Hematopoietic multipotent progenitor cell treated with erythropoietin and hydrocortisone succinate and interleukin-3 and kit ligand, for 6 days (in vitro differentiated cells): ENCODE data around the gene DSCAM.

Experiments
- DNase-seq: peaks from one replicate; pipeline ENCODE4 v3.0.0-alpha.2; 2015

DSCAM gene

GRCh38 chr21:40689840-40690360 is 157.1 kb downstream of the DSCAM start:
- no peak for DNase-seq

- no peak for DNase-seq
Measured at GRCh38 chr21:40689217-40689616, 157.7 kb downstream of the DSCAM start.

DNA sequence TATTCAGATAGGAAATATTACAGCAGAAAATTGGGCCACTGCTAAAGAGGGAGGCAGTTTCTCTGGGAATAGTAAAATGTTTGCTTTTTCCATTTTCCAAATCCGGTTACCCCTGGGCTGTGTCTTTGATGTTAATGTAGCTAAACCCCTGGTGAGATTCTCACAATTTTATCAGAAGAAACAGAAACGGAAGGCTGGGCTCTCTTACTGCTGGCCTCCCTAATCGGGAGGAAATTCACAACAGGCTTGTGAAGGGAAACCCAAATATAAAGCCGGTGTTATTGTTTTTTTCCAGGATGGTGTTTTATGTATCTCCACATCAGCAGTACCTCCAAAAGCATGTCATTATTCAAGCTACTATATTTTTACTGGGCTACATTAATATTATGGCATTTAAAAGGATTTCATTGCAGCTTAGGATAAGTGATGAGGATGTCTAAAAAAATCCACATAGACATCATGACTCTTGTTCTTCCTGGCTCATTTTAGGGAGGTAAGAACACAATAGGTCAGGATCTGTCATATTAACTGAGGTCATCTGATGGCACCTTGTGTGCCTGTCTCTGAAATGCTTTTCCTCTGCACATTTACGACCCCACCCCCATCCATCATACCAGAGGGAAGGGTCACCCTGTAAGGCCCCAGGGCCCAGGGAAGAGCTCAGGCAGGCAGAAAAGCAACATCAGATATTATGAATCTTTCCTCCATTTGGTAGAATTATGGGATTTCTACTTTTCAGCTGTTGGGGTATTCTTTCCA is 158.7 kb downstream of the DSCAM start:
- DNase-seq = no peak

GRCh38 chr21:40687625-40688024 is 159.3 kb downstream of the DSCAM start:
- no peak for DNase-seq

DNA sequence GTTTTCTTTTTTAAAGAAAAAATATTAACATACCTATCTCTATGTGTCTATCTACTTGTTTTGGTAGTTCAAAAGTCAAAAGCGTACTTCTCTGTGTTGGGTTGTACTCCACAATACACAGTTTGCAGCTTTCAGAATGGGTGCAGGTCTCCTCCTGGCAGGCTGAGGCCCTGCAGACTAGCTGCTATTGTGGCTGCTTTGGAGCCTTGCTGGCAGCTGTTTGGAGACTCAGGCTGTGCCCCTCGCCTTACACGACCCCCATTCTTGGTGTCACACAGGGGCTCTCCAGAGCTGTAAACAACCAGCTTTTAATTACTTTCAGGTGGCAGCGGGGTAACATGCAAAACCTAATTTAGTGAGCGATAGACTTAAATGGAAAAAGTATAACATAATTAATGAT is 160.4 kb downstream of the DSCAM start:
- DNase-seq = no peak

- no peak for DNase-seq
Measured at GRCh38 chr21:40685141-40685540, 161.8 kb downstream of the DSCAM start.

GRCh38 chr21:40684726-40685125 is 162.2 kb downstream of the DSCAM start:
- no peak for DNase-seq

DNA sequence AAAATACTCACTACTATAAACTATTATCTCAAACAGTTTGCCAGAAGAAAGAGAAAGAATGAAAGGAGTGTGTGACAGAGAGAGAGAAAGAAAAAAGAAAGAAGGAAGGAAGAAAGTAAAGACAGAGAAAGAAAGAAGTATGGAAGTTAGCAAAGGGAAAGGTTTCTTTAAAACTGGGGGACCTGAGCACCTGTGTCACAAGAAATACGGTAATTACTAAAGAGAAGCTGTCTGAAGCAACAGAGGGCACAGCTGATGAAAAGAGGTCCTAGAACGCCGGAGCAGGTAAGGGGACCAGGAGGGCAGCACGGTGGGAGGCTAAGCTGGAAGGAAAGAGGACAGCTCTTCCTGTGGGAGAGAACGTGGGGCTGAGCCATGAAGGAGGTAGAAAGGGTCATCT is 163.6 kb downstream of the DSCAM start:
- no peak for DNase-seq

GRCh38 chr21:40681164-40681859 is 165.6 kb downstream of the DSCAM start:
- DNase-seq = no peak

- DNase-seq = no peak
Measured at GRCh38 chr21:40680311-40680710, 166.6 kb downstream of the DSCAM start.

DNA sequence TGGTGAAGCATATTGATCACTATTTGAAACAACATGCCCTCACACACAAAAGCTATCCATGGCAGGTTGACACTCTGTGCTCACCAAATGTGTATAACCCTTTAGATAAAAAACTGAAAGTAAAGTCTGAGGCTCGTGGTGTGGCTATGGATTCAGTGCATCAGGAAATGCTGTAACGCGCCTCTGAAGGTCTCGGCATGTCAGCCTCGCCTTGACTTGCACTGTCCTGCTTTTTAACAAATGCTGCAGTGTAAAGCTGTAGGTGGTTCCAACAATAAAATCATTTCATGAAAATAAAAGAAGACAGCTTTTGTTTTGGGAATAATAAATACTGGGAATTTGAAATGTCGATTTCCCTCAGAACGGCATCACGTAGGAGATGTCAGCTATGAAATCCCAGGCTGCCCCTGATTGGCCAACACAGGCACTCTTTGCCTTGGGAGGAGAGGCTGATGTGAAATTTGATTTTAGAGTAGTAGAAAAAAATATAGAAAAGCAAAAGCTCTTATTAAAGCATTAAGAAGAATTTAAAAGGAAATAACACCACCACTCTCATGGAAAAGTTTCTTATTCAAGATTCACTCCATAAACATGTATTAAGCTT is 168.2 kb downstream of the DSCAM start:
- DNase-seq = no peak

DNA sequence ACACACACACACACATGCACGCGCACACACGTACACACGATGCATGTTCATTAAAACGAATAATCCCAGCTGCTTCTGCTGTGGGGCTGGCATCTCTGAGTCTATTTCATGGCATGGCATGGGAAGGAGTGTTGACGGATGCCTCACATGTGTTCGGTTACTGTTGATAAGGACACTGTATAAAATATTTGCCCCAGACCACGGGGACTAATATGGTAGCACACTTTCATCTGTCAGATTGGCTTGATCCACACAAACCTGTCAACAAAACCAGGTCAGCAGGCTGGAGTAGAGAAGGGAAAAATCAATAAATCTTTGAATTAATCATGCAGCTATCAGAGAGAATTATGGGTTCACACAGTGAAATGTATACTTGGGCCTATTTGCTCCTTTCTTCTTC is 171.9 kb downstream of the DSCAM start:
- no peak for DNase-seq

DNA sequence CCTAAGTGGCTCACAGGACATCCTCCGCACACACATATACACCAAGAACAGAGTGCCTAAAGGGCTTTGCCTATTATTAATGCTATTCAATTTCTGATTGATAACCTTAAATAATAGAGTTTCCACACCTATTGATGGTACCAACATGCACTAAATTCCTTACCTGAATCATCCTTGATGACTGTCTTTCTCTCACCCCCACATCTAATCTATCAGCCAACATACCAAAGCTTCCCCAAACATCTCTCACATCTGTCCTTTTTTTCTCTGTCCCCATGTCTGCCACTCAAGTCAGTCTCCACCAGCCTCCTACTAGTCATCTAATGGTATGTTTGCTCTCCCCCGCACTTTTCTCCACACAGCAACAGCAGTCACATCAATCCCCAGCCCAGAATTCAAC is 174.4 kb downstream of the DSCAM start:
- DNase-seq = no peak

GRCh38 chr21:40671716-40672115 is 175.2 kb downstream of the DSCAM start:
- no peak for DNase-seq

DNA sequence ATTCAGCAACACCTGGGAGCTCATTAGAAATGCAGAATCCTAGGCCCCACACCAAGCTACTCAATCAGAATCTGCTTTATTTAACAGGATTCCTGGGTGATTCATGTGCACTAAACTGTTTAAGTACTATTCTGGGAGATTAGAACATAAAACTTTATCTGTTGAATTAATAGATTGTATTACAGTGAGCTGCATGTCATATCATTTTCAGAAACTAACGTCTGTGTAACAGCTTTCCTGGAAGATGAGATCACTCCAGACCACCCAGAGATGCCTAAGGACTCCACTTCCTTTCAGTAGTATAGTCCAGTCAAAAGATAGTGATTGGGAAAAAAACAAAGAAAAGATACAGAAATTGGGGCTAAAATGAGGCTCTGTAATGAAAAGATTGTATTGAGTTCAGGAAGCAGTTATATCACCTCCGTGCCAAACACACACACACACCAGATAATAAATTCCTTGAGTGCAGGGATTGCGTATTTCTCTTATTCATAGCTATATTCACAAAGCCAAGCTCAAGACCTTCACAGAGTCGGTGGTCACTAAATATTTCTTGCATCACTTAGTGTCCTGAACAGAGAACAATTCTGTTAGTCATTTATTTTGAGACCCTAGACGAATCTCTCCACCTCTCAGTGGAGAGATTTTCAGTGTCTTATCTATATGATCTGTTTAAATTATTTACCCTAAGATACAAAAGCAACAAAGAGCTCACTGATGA is 178.2 kb downstream of the DSCAM start:
- no peak for DNase-seq

- no peak for DNase-seq
Measured at GRCh38 chr21:40667967-40668366, 179.0 kb downstream of the DSCAM start.

DNA sequence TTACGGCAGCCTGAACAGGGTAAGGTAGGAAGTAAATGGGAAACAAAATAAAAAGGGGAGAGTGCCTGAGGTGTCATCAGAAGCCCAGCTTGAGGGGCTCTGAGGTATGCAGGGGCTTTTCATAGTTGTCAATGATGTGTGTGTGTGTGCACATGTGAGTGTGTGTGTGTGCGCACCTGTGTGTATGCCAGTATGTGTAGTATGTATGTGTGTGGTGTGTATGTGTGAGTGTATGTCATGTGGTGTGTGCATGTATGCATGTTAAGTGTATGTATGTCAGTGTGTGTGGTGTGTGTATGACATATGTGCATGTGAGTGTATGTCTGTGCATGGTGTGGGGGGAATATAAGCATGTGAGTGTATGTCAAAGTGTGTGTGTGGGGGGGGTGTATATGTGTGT is 184.1 kb downstream of the DSCAM start:
- DNase-seq = no peak

- DNase-seq = no peak
Measured at GRCh38 chr21:40660461-40660860, 186.5 kb downstream of the DSCAM start.

- no peak for DNase-seq
Measured at GRCh38 chr21:40658311-40658710, 188.6 kb downstream of the DSCAM start.

DNA sequence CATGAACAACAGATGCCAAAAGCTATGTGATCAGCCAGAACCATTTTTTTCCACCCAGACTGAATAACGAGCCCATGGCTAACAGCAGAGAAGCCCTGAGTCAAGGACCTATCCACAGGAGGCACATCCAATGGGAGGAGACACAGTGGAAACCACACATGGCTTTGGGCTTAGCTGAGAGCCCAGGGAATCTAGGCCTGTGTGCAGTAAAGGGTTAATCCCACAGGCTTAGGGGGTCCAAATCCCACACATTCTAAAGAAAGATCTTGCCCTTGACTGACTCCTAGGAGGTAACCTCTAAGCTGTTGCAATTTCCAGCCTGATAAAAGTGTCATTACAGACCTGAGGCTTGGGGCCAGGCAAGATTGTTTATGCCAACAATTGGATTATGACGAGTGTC is 194.5 kb downstream of the DSCAM start:
- no peak for DNase-seq

GRCh38 chr21:40647706-40648105 is 199.3 kb downstream of the DSCAM start:
- DNase-seq = no peak

DNA sequence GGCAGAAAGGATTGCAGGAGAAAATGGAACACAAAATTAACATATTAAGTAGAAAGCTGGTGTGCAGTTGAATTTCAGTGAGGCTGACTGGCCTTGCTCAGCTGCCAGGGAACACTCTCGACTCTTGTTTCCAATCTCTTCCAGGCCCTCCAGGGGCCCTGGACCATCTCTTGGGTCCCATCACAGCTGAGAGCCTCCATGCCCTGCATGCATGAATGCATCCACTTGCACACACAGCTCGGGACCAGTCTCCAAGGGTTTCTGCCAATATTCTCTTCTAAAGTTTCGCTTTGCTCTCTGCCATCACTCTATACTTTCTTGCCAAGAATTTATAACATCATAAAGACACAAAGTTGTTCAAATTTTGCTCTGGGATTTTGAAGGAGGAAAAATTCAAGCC is 200.3 kb downstream of the DSCAM start:
- DNase-seq = no peak

GRCh38 chr21:40641042-40641441 is 205.9 kb downstream of the DSCAM start:
- no peak for DNase-seq
